Gastroesophageal sphincter (tissue), 4 donors: ENCODE data around the gene ITGA5. TPM values are rescaled to one million over a fixed set of nuclear protein-coding genes. Genes with fewer than 3 reads are reported as not detected.
A peak's percentile ranks its signal among the peaks of the same experiment; 100 is the strongest.

Source experiments
- ATAC-seq: fragments of 150-250 bp; one replicate; pipeline ENCODE4 v1.9.1; 2016; ENCODE audit warnings: mild to moderate bottlenecking, moderate library complexity
- H3K27ac ChIP-seq, 4 donors: fragments of 200-600 bp; sonication (generic) in 3 of 4; 1 replicate in 3 of 4; 2 replicates in 1 of 4; pipeline ENCODE4 v1.5.1; 2016 to 2019
- H3K27me3 ChIP-seq: fragments of 200-600 bp; sonication (generic); one replicate; pipeline ENCODE4 v1.5.1; 2019
- H3K36me3 ChIP-seq, 2 donors: fragments of 200-600 bp; sonication (generic); one replicate each; pipeline ENCODE4 v1.5.1; 2019; ENCODE audit warnings: control low read depth in 1 of 2
- H3K4me1 ChIP-seq, 3 donors: fragments of 200-600 bp; sonication (generic); 1 replicate in 2 of 3; 2 replicates in 1 of 3; pipeline ENCODE4 v1.5.1; 2016 to 2019; ENCODE audit warnings: control low read depth in 2 of 3
- H3K4me3 ChIP-seq, 2 donors: fragments of 200-600 bp; sonication (generic); one replicate each; pipeline ENCODE4 v1.5.1; 2019; ENCODE audit warnings: mild to moderate bottlenecking in 1 of 2, moderate library complexity in 1 of 2
- H3K9me3 ChIP-seq, 3 donors: fragments of 200-600 bp; sonication (generic); one replicate each; pipeline ENCODE4 v1.5.1; 2017 to 2019; ENCODE audit warnings: control low read depth in 2 of 3
- CTCF ChIP-seq, 4 experiments: fragments of 200-600 bp in 2 of 4; fragments of 450-650 bp in 2 of 4; sonication (generic) in 1 of 4; IDR thresholded peaks; one replicate each; pipeline ENCODE4 v1.5.1; 2017 to 2019; ENCODE audit warnings: antibody characterized with exemption in 4 of 4, mild to moderate bottlenecking in 2 of 4, moderate library complexity in 2 of 4
- EP300 ChIP-seq: sonication (generic); formaldehyde crosslinking; IDR thresholded peaks from one replicate; pipeline ENCODE4 v1.6.1; 2017; ENCODE audit warnings: antibody characterized with exemption, mild to moderate bottlenecking
- POLR2A ChIP-seq, 2 donors: fragments of 450-650 bp; IDR thresholded peaks; one replicate each; pipeline ENCODE4 v1.6.1; 2017; ENCODE audit warnings: antibody characterized with exemption in 2 of 2, mild to moderate bottlenecking in 2 of 2, moderate library complexity in 1 of 2
- POLR2AphosphoS5 ChIP-seq: sonication (generic); formaldehyde crosslinking; IDR thresholded peaks from one replicate; pipeline ENCODE4 v1.6.1; 2017; ENCODE audit warnings: antibody characterized with exemption
- WGBS, 2 donors: methylation state at CpG; one replicate each; pipeline ENCODE4 v1.1.5; 2018; ENCODE audit warnings: low coverage in 1 of 2; 5-methylcytosine and 5-hydroxymethylcytosine counted together
- total RNA-seq, 4 donors: library from RNA; depleted of rRNA; stranded (reverse); fragments of >200 nt; gene quantifications; one replicate each; pipeline ENCODE4 v1.1.0, GENCODE V29; 2016

ITGA5 gene
- total RNA-seq, 4 donors from 2014 or later = 141 to 908 (median 220) TPM

DNA sequence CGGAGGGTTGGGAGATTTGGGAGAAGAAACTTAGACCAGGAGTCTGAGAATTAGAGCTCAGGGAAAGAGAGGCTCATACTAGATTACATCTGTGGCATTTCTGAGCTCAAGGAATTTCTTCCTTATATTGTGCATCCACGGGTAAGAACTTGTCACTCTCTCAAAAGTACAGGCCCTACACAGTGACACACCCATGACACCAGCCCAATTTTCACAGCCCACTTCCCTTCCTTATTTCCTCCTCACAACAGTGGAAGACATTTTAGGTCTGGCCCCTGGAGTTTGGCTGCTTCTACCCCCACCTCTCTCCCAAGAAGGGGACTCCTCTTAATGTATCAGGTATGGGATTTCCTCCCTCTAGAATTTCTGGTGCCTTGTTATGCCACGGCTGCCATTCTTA, 25.3 kb downstream of the ITGA5 start:
- Histone ChIP-seq H3K4me3 (no peak overlapping the region), H3K4me1 (peaks cover 0 to 21% (median 4%) of the 10 kb centered on the region in 3 donors), H3K36me3 (peaks cover 2 to 56% of the 10 kb centered on the region in 2 donors), H3K27me3 (no peaks in the 10 kb centered on the region), H3K27ac (peak overlapping the region in 2 of 4 donors; percentile 19 to 38), H3K9me3 (no peaks in the 10 kb centered on the region)
- TF ChIP-seq EP300 (no peak), POLR2A (IDR thresholded peaks at IDR 0.05) (no peak)
- ATAC-seq = no peak
- WGBS, 2 donors = 63 to 83% methylated on average over 3 of the region's 3 CpGs

- WGBS, 2 donors = 53 to 59% methylated on average over 3 of the region's 6 CpGs
- no peak for ATAC-seq
- Histone ChIP-seq H3K4me1 (peaks cover 0 to 21% (median 4%) of the 10 kb centered on the region in 3 donors), H3K27ac (peak overlapping the region in 2 of 4 donors; percentile 19 to 38), H3K27me3 (no peaks in the 10 kb centered on the region), H3K4me3 (no peak overlapping the region), H3K36me3 (peaks cover 2 to 51% of the 10 kb centered on the region in 2 donors), H3K9me3 (no peaks in the 10 kb centered on the region)
- TF ChIP-seq EP300 (no peak), POLR2AphosphoS5 (no peak), CTCF (IDR thresholded peaks at IDR 0.05) (no peak), POLR2A (IDR thresholded peaks at IDR 0.05) (no peak)
These were observed 25.9 kb downstream of the ITGA5 start for GRCh38 chr12:54393207-54393609.

GRCh38 chr12:54392485-54393206, 26.4 kb downstream of the ITGA5 start:
- TF ChIP-seq POLR2AphosphoS5 = no peak
- no peak for TF ChIP-seq EP300
- no peak for TF ChIP-seq POLR2A (IDR thresholded peaks at IDR 0.05)
- TF ChIP-seq CTCF (IDR thresholded peaks at IDR 0.05) = no peak
- WGBS, 2 donors = 68 to 85% methylated on average over 3 to 5 of the region's 8 CpGs
- H3K4me3 ChIP-seq = no peak overlapping the region
- H3K27me3 ChIP-seq = no peaks in the 10 kb centered on the region
- H3K9me3 ChIP-seq = no peaks in the 10 kb centered on the region
- H3K4me1 ChIP-seq = peaks cover 0 to 21% (median 4%) of the 10 kb centered on the region in 3 donors
- no peak for ATAC-seq
- H3K36me3 ChIP-seq = peaks cover 2 to 45% of the 10 kb centered on the region in 2 donors
- peak overlapping the region in 2 of 4 donors; percentile 19 to 38 for H3K27ac ChIP-seq

- H3K9me3 ChIP-seq = no peaks in the 10 kb centered on the region
- WGBS, 2 donors = 62 to 63% methylated on average over 4 to 6 of the region's 51 CpGs
- peak overlapping the region in 2 of 4 donors; percentile 48 to 66 for H3K27ac ChIP-seq
- H3K4me1 ChIP-seq = peaks cover 0 to 28% (median 4%) of the 10 kb centered on the region in 3 donors
- peak; percentile 8 for ATAC-seq
- no peaks in the 10 kb centered on the region for H3K27me3 ChIP-seq
- peak overlapping the region; percentile 29 to 53 for H3K4me3 ChIP-seq
- H3K36me3 ChIP-seq = peaks cover 0 to 28% of the 10 kb centered on the region in 2 donors
- TF ChIP-seq EP300 = no peak
These were observed 28.2 kb downstream of the ITGA5 start for GRCh38 chr12:54390668-54391551.

DNA sequence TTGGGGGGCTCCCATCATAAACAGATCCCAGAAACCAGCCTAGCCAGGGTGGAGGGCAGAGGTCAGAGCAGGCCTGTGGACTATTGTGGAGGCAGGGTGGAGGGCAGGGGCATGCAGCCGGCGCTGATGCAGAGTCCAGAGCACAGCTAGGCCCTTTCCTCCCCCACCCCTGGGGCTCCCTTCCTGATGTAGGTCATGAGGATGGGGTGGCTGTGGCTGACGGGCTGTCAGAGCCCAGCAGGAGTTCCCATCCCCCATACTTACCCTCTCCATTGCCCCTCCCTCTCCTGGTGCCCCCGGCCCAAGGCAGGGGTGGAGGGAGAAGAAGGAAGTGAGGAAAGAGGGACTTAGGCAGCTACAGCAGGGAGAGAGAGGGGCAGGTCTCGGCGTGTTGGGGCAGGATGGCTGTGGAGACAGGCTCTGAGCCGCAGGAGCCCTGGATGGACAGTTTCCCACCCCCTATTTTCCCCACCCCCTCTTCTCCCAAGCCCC, 28.8 kb downstream of the ITGA5 start:
- no peak for ATAC-seq
- Histone ChIP-seq H3K36me3 (peaks cover 0 to 21% of the 10 kb centered on the region in 2 donors), H3K27ac (peak overlapping the region in 1 of 4 donors; percentile 66), H3K4me1 (peaks cover 0 to 35% (median 10%) of the 10 kb centered on the region in 3 donors), H3K9me3 (no peaks in the 10 kb centered on the region), H3K4me3 (no peak overlapping the region), H3K27me3 (no peaks in the 10 kb centered on the region)
- whole genome bisulfite sequencing, 2 donors = 0 to 96% methylated on average over 1 to 3 of the region's 7 CpGs
- no peak for TF ChIP-seq POLR2A (IDR thresholded peaks at IDR 0.05)
- TF ChIP-seq EP300 = no peak
- TF ChIP-seq CTCF (IDR thresholded peaks at IDR 0.05) = no peak
- no peak for TF ChIP-seq POLR2AphosphoS5
